Activated naive CD8-positive, alpha-beta T cell treated with anti-CD3 and anti-CD28 coated beads for 36 hours (primary cell): ENCODE data around the gene CACNG5. TPM values are rescaled to one million over a fixed set of nuclear protein-coding genes. Genes with fewer than 3 reads are reported as not detected.

Experiments used
- DNase-seq: peaks from one replicate; pipeline ENCODE4 v3.0.0; 2021
- H3K27ac Mint-ChIP-seq: one replicate; pipeline ENCODE4 v1.8.0; 2022; ENCODE audit warnings: mild to moderate bottlenecking, moderate library complexity, mixed read lengths
- H3K27me3 Mint-ChIP-seq: one replicate; pipeline ENCODE4 v1.8.0; 2022; ENCODE audit warnings: mild to moderate bottlenecking, mixed read lengths
- H3K36me3 Mint-ChIP-seq: one replicate; pipeline ENCODE4 v1.8.0; 2021; ENCODE audit warnings: mild to moderate bottlenecking, mixed read lengths
- H3K4me1 Mint-ChIP-seq: one replicate; pipeline ENCODE4 v1.8.0; 2021; ENCODE audit warnings: mixed read lengths
- H3K4me3 Mint-ChIP-seq: one replicate; pipeline ENCODE4 v1.8.0; 2022; ENCODE audit warnings: mild to moderate bottlenecking, moderate library complexity, mixed read lengths
- H3K9me3 Mint-ChIP-seq: one replicate; pipeline ENCODE4 v1.8.0; 2022; ENCODE audit warnings: mixed read lengths
- total RNA-seq, 2 experiments: library from RNA; stranded (reverse); gene quantifications; one replicate each; pipeline ENCODE4 v1.2.3, GENCODE V29; 2021

Gene CACNG5
- total RNA-seq, 2 experiments from 2014 or later: not detected

- no peak overlapping the region for H3K27ac Mint-ChIP-seq
- no peaks in the 10 kb centered on the region for H3K4me1 Mint-ChIP-seq
- no peak for DNase-seq
- H3K27me3 Mint-ChIP-seq: peaks cover 7% of the 10 kb centered on the region
- H3K4me3 Mint-ChIP-seq: no peak overlapping the region
- H3K36me3 Mint-ChIP-seq: no peaks in the 10 kb centered on the region
- peaks cover 14% of the 10 kb centered on the region for H3K9me3 Mint-ChIP-seq
These were observed 15.8 kb downstream of the CACNG5 start for GRCh38 chr17:66850692-66851091.

GRCh38 chr17:66855204-66855603, 20.3 kb downstream of the CACNG5 start:
- no peak overlapping the region for H3K4me3 Mint-ChIP-seq
- H3K9me3 Mint-ChIP-seq: peaks cover 6% of the 10 kb centered on the region
- no peak overlapping the region for H3K27ac Mint-ChIP-seq
- no peaks in the 10 kb centered on the region for H3K36me3 Mint-ChIP-seq
- DNase-seq: peak; percentile 14
- H3K4me1 Mint-ChIP-seq: no peaks in the 10 kb centered on the region
- peaks cover 5% of the 10 kb centered on the region for H3K27me3 Mint-ChIP-seq

- H3K4me1 Mint-ChIP-seq: no peaks in the 10 kb centered on the region
- no peak for DNase-seq
- no peak overlapping the region for H3K4me3 Mint-ChIP-seq
- H3K27ac Mint-ChIP-seq: no peak overlapping the region
- peaks cover 7% of the 10 kb centered on the region for H3K27me3 Mint-ChIP-seq
- peaks cover 6% of the 10 kb centered on the region for H3K9me3 Mint-ChIP-seq
- H3K36me3 Mint-ChIP-seq: no peaks in the 10 kb centered on the region
These were observed 23.5 kb downstream of the CACNG5 start for GRCh38 chr17:66858226-66859083.

- Mint-ChIP-seq H3K27ac (no peak overlapping the region), H3K36me3 (no peaks in the 10 kb centered on the region), H3K27me3 (peaks cover 7% of the 10 kb centered on the region), H3K4me1 (no peaks in the 10 kb centered on the region), H3K4me3 (no peak overlapping the region), H3K9me3 (peaks cover 11% of the 10 kb centered on the region)
- DNase-seq: no peak
These were observed 24.4 kb downstream of the CACNG5 start for GRCh38 chr17:66859353-66859752.

- H3K4me1 Mint-ChIP-seq: no peaks in the 10 kb centered on the region
- no peak overlapping the region for H3K27ac Mint-ChIP-seq
- H3K4me3 Mint-ChIP-seq: no peak overlapping the region
- H3K27me3 Mint-ChIP-seq: peaks cover 7% of the 10 kb centered on the region
- no peak for DNase-seq
- peaks cover 7% of the 10 kb centered on the region for H3K9me3 Mint-ChIP-seq
- H3K36me3 Mint-ChIP-seq: no peaks in the 10 kb centered on the region
These were observed 25.3 kb downstream of the CACNG5 start for GRCh38 chr17:66860204-66860603.

GRCh38 chr17:66863820-66864219, 28.9 kb downstream of the CACNG5 start:
- no peak overlapping the region for H3K27ac Mint-ChIP-seq

GRCh38 chr17:66865151-66865550, 30.2 kb downstream of the CACNG5 start:
- H3K4me1 Mint-ChIP-seq: no peaks in the 10 kb centered on the region
- no peak overlapping the region for H3K4me3 Mint-ChIP-seq
- DNase-seq: no peak
- peaks cover 8% of the 10 kb centered on the region for H3K9me3 Mint-ChIP-seq
- H3K27me3 Mint-ChIP-seq: peaks cover 24% of the 10 kb centered on the region
- H3K36me3 Mint-ChIP-seq: no peaks in the 10 kb centered on the region
- H3K27ac Mint-ChIP-seq: no peak overlapping the region

More at GRCh38 chr17:66863820-66864219, 28.9 kb downstream of the CACNG5 start:
- no peaks in the 10 kb centered on the region for H3K36me3 Mint-ChIP-seq
- no peak for DNase-seq
- H3K4me1 Mint-ChIP-seq: no peaks in the 10 kb centered on the region
- H3K27me3 Mint-ChIP-seq: peaks cover 17% of the 10 kb centered on the region
- H3K9me3 Mint-ChIP-seq: peaks cover 6% of the 10 kb centered on the region
- H3K4me3 Mint-ChIP-seq: no peak overlapping the region

- Mint-ChIP-seq H3K36me3 (no peaks in the 10 kb centered on the region), H3K27me3 (peaks cover 25% of the 10 kb centered on the region), H3K4me1 (no peaks in the 10 kb centered on the region), H3K27ac (no peak overlapping the region), H3K4me3 (no peak overlapping the region), H3K9me3 (peaks cover 2% of the 10 kb centered on the region)
- DNase-seq: no peak
These were observed 39.0 kb downstream of the CACNG5 start for GRCh38 chr17:66873962-66874361.

GRCh38 chr17:66884931-66885330, 50.0 kb downstream of the CACNG5 start:
- H3K27ac Mint-ChIP-seq: no peak overlapping the region
- no peaks in the 10 kb centered on the region for H3K4me1 Mint-ChIP-seq
- H3K4me3 Mint-ChIP-seq: no peak overlapping the region
- no peak for DNase-seq
- H3K9me3 Mint-ChIP-seq: peaks cover 3% of the 10 kb centered on the region
- H3K27me3 Mint-ChIP-seq: no peaks in the 10 kb centered on the region
- no peaks in the 10 kb centered on the region for H3K36me3 Mint-ChIP-seq

- peaks cover 2% of the 10 kb centered on the region for H3K9me3 Mint-ChIP-seq
- H3K27ac Mint-ChIP-seq: no peak overlapping the region
- H3K4me3 Mint-ChIP-seq: no peak overlapping the region
- H3K27me3 Mint-ChIP-seq: no peaks in the 10 kb centered on the region
- no peak for DNase-seq
- H3K4me1 Mint-ChIP-seq: no peaks in the 10 kb centered on the region
- H3K36me3 Mint-ChIP-seq: no peaks in the 10 kb centered on the region
These were observed 50.5 kb downstream of the CACNG5 start for GRCh38 chr17:66885417-66885816.

- Mint-ChIP-seq H3K36me3 (no peaks in the 10 kb centered on the region), H3K27me3 (no peaks in the 10 kb centered on the region), H3K27ac (no peak overlapping the region), H3K9me3 (no peaks in the 10 kb centered on the region), H3K4me1 (no peaks in the 10 kb centered on the region), H3K4me3 (no peak overlapping the region)
- no peak for DNase-seq
These were observed 54.7 kb downstream of the CACNG5 start for GRCh38 chr17:66889480-66890230.

GRCh38 chr17:66892246-66892645, 57.3 kb downstream of the CACNG5 start:
- no peak for DNase-seq
- Mint-ChIP-seq H3K27ac (no peak overlapping the region), H3K36me3 (no peaks in the 10 kb centered on the region), H3K4me3 (no peak overlapping the region), H3K9me3 (no peaks in the 10 kb centered on the region), H3K4me1 (no peaks in the 10 kb centered on the region), H3K27me3 (no peaks in the 10 kb centered on the region)

GRCh38 chr17:66893382-66893781, 58.5 kb downstream of the CACNG5 start:
- Mint-ChIP-seq H3K4me1 (no peaks in the 10 kb centered on the region), H3K9me3 (no peaks in the 10 kb centered on the region), H3K27me3 (no peaks in the 10 kb centered on the region), H3K27ac (no peak overlapping the region), H3K4me3 (no peak overlapping the region), H3K36me3 (no peaks in the 10 kb centered on the region)
- no peak for DNase-seq

- DNase-seq: no peak
- H3K27ac Mint-ChIP-seq: no peak overlapping the region
- H3K9me3 Mint-ChIP-seq: no peaks in the 10 kb centered on the region
- H3K36me3 Mint-ChIP-seq: no peaks in the 10 kb centered on the region
- no peaks in the 10 kb centered on the region for H3K27me3 Mint-ChIP-seq
- no peak overlapping the region for H3K4me3 Mint-ChIP-seq
- no peaks in the 10 kb centered on the region for H3K4me1 Mint-ChIP-seq
These were observed 58.9 kb downstream of the CACNG5 start for GRCh38 chr17:66893863-66894262.

GRCh38 chr17:66897141-66897540, 62.2 kb downstream of the CACNG5 start:
- Mint-ChIP-seq H3K36me3 (no peaks in the 10 kb centered on the region), H3K27ac (no peak overlapping the region), H3K27me3 (no peaks in the 10 kb centered on the region), H3K4me3 (no peak overlapping the region), H3K4me1 (no peaks in the 10 kb centered on the region), H3K9me3 (no peaks in the 10 kb centered on the region)
- no peak for DNase-seq
